Measurements from ENCODE around the gene CTDNEP1. TPM values are rescaled to one million over a fixed set of nuclear protein-coding genes. Genes with fewer than 3 reads are reported as not detected.
"Not testable (repeated sequence)": the region's sequence is repeated elsewhere in the genome, so short reads cannot be mapped to it uniquely, and the experiment has no call there.

CTDNEP1 gene
- total and polyA plus RNA-seq, 8 donors, result 23.9 to 85.1 (median 73.9) TPM

DNA sequence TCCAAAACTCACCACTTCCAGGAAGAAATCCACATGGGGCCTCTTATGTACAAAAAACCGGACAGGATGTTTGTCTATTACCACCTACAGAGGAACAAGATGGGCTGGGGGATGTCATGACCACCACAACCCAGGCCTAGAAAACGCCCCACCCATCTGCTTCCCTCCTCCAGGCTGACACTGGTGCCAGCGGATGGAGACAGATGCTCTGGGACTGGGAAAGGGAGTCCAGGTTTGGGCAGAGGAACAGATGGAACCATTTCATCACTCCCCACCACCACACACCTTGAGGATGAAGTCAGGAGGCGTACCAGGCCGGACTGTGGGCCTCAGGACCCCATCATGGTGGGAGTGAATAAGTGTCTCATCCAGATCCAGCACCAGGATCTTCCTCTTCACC is 4.8 kb downstream of the CTDNEP1 start:
- no peaks in the 10 kb centered on the region for H3K27me3 ChIP-seq
- 86 to 91% (median 89%) methylated on average over 5 of the region's 5 CpGs for WGBS, 5 donors
- peaks cover 25 to 44% (median 37%) of the 10 kb centered on the region in 4 donors for H3K36me3 ChIP-seq
- no peak overlapping the region for H3K4me3 ChIP-seq
- H3K4me1 ChIP-seq, result peaks cover 28 to 50% (median 37%) of the 10 kb centered on the region in 4 donors
- no peak for TF ChIP-seq EP300 (IDR thresholded peaks at IDR 0.05)
- TF ChIP-seq POLR2AphosphoS5 (IDR thresholded peaks at IDR 0.05), result no peak
- no peak for TF ChIP-seq POLR2A (IDR thresholded peaks at IDR 0.05)
- TF ChIP-seq, protein P1, sequence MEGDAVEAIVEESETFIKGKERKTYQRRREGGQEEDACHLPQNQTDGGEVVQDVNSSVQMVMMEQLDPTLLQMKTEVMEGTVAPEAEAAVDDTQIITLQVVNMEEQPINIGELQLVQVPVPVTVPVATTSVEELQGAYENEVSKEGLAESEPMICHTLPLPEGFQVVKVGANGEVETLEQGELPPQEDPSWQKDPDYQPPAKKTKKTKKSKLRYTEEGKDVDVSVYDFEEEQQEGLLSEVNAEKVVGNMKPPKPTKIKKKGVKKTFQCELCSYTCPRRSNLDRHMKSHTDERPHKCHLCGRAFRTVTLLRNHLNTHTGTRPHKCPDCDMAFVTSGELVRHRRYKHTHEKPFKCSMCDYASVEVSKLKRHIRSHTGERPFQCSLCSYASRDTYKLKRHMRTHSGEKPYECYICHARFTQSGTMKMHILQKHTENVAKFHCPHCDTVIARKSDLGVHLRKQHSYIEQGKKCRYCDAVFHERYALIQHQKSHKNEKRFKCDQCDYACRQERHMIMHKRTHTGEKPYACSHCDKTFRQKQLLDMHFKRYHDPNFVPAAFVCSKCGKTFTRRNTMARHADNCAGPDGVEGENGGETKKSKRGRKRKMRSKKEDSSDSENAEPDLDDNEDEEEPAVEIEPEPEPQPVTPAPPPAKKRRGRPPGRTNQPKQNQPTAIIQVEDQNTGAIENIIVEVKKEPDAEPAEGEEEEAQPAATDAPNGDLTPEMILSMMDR (IDR thresholded peaks at IDR 0.05), result no peak
- no peak for DNase-seq
- no peaks in the 10 kb centered on the region for H3K9me3 ChIP-seq
- no peak overlapping the region for H3K27ac ChIP-seq
- intact Hi-C loops (cut with DNase I; ENCODE audit: low total_unique reads), result no loop called here

DNA sequence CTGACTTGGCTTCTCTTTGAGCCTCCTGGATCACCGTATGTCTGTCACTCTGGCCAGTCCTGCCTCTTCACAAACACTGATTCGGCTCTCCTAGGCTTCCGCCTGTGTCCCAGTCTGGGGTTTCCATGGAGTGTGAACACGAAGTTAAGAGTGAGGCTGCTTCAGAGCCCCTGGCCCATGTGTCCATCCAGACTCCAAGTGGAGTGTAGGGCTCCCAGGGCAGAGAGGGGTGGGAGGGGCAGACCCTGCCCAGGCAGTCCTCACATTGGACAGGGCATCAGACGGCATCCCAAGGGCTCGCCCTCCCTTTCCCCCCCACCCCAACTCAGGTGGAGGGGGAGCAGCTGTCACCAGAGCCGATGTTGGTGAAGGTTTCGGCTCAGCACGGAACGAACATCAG is 7.7 kb downstream of the CTDNEP1 start:
- WGBS, 5 donors, result 55 to 74% (median 72%) methylated on average over 6 to 10 of the region's 10 CpGs
- H3K4me1 ChIP-seq, result peaks cover 24 to 46% (median 35%) of the 10 kb centered on the region in 4 donors
- H3K27me3 ChIP-seq; DNase-seq; intact Hi-C loops (cut with DNase I; ENCODE audit: low total_unique reads); H3K9me3 ChIP-seq: not testable (repeated sequence)
- H3K36me3 ChIP-seq, result peaks cover 34 to 52% (median 47%) of the 10 kb centered on the region in 4 donors
- peak overlapping the region in 2 of 4 donors; percentile 78 to 86 for H3K4me3 ChIP-seq
- peak overlapping the region in 4 of 5 donors; percentile 95 to 99 (median 98) for H3K27ac ChIP-seq

DNA sequence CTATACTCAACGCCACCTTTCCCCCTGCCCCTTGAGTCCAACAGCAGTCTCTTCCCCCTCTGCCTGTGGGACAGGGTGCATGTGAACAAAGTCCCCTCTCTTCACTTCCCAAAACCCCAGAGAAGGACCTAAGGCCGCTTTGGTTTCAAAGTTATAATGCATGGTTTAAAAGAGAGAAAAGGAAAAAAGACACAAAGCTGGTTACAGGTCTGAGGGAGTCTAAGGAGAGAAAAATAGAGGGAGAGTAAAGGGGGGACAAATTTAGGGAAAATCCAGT is 8.1 kb downstream of the CTDNEP1 start:
- H3K4me1 ChIP-seq, result peaks cover 21 to 42% (median 31%) of the 10 kb centered on the region in 4 donors
- no peaks in the 10 kb centered on the region for H3K27me3 ChIP-seq
- intact Hi-C loops (cut with DNase I; ENCODE audit: low total_unique reads), result no loop called here
- H3K36me3 ChIP-seq, result peaks cover 34 to 52% (median 47%) of the 10 kb centered on the region in 4 donors
- no peaks in the 10 kb centered on the region for H3K9me3 ChIP-seq
- TF ChIP-seq, protein P1 (IDR thresholded peaks at IDR 0.05), result no peak
- TF ChIP-seq EP300 (IDR thresholded peaks at IDR 0.05) (no peak), POLR2AphosphoS5 (IDR thresholded peaks at IDR 0.05) (no peak), POLR2A (IDR thresholded peaks at IDR 0.05) (no peak)
- peak overlapping the region; percentile 77 to 97 (median 82) for H3K4me3 ChIP-seq
- H3K27ac ChIP-seq, result peak overlapping the region; percentile 94 to 99 (median 97)
- WGBS, 5 donors, result 21 to 41% (median 25%) methylated on average over 2 of the region's 2 CpGs
- DNase-seq, result no peak

DNA sequence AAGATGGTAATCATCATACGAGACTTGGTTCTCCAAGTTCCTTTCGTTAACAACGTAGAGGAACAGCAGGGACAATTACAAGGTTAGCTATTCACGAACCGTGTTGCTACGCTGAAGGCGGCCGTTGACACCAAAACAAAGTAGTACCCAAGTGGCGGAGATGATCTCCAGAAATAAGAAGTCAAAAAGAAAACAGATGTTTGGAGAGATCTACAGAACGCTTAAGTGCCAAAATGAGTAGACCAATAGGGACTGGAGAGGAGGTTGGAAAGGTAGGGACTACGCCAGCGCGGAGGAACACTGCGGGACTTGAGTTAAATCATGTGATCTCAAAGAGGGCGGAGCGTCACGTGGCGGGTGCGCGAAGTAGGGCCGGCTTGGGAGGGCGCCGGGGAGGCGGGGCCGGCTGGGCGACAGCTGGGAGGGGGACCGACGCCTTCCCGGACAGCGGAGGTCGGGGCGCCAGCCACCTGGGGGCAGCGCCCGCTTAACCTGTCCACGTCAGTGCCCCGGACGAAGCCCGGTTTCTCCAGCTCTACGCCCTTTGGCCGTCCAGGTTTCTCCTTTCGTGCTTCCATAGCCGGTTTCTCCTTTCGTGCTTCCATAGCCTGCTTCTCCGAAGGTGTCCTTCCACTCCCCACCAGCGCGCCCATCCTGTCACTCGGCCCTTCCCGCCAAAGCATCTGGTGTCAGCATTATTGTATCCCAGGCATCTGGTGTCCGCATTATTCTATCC is 8.6 kb downstream of the CTDNEP1 start:
- Histone ChIP-seq H3K36me3 (peaks cover 34 to 52% (median 47%) of the 10 kb centered on the region in 4 donors), H3K4me3 (peak overlapping the region; percentile 77 to 97 (median 82)), H3K27me3 (no peaks in the 10 kb centered on the region), H3K27ac (peak overlapping the region; percentile 94 to 99 (median 97)), H3K9me3 (no peaks in the 10 kb centered on the region), H3K4me1 (peaks cover 20 to 38% (median 30%) of the 10 kb centered on the region in 4 donors)
- peak; percentile 97 to 98 for DNase-seq
- WGBS, 5 donors, result 0 to 4% (median 1%) methylated on average over 44 to 49 of the region's 49 CpGs
- intact Hi-C loops (cut with DNase I; ENCODE audit: low total_unique reads), result no loop called here
- TF ChIP-seq EP300 (IDR thresholded peaks at IDR 0.05) (peak; percentile 37), POLR2AphosphoS5 (IDR thresholded peaks at IDR 0.05) (peak; percentile 87 to 98 (median 97)), POLR2A (IDR thresholded peaks at IDR 0.05) (no peak)
- TF ChIP-seq, protein P1 (IDR thresholded peaks at IDR 0.05), result peak in 2 of 7 experiments; percentile 12 to 17
